Amniotic stem cell (primary cell): ENCODE results near the gene RPL3.

ENCODE experiments used
- DNase-seq: peaks from one replicate; lab custom pipeline; 2025; lab: John Stamatoyannopoulos, UW

RPL3 gene

GRCh38 chr22:39317084-39317774, 2.2 kb downstream of the RPL3 start:
- no peak for DNase-seq

- DNase-seq: peak; percentile 77
Observed at GRCh38 chr22:39316440-39317083, 2.9 kb downstream of the RPL3 start.

GRCh38 chr22:39315389-39315788, 4.0 kb downstream of the RPL3 start:
- no peak for DNase-seq

GRCh38 chr22:39314251-39314971, 5.0 kb downstream of the RPL3 start:
- no peak for DNase-seq

GRCh38 chr22:39313258-39314001, 6.0 kb downstream of the RPL3 start:
- no peak for DNase-seq

- no peak for DNase-seq
Observed at GRCh38 chr22:39312410-39312809, 7.0 kb downstream of the RPL3 start.

- DNase-seq: no peak
Observed at GRCh38 chr22:39311592-39312400, 7.6 kb downstream of the RPL3 start.

GRCh38 chr22:39309881-39310714, 9.3 kb downstream of the RPL3 start:
- DNase-seq: no peak

GRCh38 chr22:39309364-39309861, 10.0 kb downstream of the RPL3 start:
- DNase-seq: no peak

- peak; percentile 92 for DNase-seq
Observed at GRCh38 chr22:39308614-39309363, 10.6 kb downstream of the RPL3 start.

- no peak for DNase-seq
Observed at GRCh38 chr22:39306456-39307361, 12.7 kb downstream of the RPL3 start.

- DNase-seq: no peak
Observed at GRCh38 chr22:39303892-39304671, 15.3 kb downstream of the RPL3 start.

- DNase-seq: no peak
Observed at GRCh38 chr22:39303358-39303757, 16.1 kb downstream of the RPL3 start.

GRCh38 chr22:39302431-39302960, 16.9 kb downstream of the RPL3 start:
- no peak for DNase-seq

- DNase-seq: no peak
Observed at GRCh38 chr22:39301926-39302325, 17.5 kb downstream of the RPL3 start.

GRCh38 chr22:39301108-39301507, 18.3 kb downstream of the RPL3 start:
- DNase-seq: no peak

GRCh38 chr22:39300186-39300830, 19.1 kb downstream of the RPL3 start:
- no peak for DNase-seq
